UCSD-AML1 (cell line): ENCODE measurements around the gene DUS3L.
A peak's percentile ranks its signal among the peaks of the same experiment; 100 is the strongest.
"Not testable (repeated sequence)": the region's sequence is repeated elsewhere in the genome, so short reads cannot be mapped to it uniquely, and the experiment has no call there.

Experiments
- DNase-seq: peaks from one replicate; lab custom pipeline; 2025; ENCODE audit not compliant: unreplicated experiment; lab: John Stamatoyannopoulos, UW

The DUS3L gene

DNA sequence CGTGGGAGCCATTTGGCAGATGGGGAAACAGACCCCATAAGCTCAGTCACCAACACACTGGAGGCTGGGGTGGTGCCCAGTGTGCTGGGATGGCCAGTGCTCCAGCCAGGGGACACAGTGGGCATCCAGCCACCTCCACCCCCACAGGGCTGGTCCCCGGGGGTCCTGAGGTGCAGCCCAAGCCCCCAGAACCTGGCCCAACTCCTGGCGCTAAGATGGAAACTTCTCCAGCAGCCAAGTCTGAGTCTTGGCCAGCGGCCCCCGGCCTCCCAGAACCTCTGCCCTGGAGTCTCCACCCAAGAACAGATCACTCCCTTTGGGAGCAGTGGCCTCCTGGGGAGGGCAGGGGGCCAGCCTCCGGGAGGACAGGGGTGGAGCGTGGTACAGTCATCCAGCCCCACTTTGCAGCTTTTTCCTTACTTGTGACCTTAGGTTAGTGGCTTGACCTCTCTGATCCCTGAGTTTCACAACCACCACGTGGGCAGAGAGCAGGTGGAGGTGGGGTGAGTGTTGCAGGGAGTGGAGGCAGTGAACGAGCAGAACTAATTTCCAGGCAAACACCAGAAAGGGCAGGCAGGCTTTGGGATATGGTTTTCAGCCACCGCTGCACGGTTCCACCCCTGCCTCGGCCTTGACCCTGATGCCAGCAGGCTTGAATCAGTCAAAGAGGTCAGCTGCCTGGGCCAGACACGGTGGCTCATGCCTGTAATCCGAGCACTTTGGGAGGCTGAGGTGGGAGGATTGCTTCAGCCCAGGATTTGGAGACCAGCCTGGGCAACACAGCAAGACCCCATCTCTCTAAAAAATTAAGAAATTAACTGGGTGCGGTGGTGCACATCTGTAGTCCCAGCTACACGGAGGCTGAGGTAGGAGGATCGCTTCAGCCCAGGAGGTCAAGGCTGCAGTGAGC is 9.7 kb upstream of the DUS3L start:
- DNase-seq: no peak

DNA sequence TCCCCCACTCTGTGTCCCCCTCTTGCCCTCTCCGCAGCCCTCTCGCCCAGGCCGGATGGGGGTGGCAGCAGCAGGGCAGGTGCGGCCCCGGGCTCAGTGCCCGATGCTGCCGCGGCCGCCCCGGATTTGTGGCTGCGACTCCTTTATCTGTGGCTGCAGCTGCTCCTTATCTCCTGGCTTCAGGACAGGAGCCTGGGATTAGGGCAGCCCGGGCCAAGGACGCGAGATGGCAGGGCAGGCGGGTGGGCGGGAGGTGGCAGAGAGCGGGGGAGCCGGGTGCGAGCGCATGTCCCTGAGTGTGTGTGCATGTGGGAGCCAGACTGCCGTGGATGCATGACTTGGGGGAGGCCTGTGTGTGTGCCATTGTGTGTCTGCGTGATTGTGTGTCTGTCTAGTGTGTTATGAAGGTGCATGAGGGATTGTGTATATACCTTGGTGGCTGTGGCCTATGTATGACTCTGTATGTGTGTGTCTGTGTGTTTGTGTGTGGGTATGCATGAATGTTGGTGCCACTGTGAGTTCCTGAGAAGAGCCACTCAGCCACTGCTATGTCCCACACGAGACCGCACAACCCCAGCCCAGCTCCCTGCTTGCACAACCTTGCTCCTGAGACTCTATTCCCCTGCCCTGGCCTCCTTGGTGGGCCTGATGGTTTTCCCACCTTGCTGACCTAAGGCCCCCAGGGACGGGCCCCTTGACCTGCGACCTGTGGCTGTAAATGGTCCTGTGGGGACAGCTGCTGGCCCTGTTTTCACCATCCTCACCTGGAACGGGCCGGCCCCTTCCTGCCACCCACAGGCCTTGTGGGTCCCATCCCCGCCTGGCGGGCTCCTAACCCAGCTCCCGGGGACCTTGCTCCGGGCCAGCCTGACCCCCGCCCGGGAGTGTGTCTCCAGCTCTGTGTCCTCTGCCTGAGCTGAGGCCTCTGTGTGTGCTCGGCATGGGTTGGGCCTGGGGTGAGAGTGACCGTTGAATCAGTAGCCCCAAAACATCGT is 8.6 kb upstream of the DUS3L start:
- peak; percentile 76 for DNase-seq

DNA sequence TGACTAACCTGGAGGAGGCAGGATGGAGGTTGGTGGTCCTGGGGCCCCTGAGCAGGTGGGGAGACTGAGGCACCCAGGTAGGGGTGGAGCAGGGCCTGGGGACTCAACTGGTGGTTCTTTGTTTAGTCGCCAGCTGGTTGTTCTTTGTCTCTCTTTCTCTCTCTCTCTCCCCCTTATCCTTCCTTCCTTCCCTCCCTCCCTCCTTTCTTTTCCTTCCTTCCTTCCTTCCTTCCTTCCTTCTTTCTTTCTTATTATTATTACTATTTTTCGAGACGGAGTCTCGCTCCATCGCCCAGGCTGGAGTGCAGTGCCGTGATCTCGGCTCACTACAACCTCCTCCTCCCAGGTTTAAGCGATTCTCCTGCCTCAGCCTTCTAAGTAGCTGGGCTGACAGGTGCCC is 7.3 kb upstream of the DUS3L start:
- no peak for DNase-seq

DNA sequence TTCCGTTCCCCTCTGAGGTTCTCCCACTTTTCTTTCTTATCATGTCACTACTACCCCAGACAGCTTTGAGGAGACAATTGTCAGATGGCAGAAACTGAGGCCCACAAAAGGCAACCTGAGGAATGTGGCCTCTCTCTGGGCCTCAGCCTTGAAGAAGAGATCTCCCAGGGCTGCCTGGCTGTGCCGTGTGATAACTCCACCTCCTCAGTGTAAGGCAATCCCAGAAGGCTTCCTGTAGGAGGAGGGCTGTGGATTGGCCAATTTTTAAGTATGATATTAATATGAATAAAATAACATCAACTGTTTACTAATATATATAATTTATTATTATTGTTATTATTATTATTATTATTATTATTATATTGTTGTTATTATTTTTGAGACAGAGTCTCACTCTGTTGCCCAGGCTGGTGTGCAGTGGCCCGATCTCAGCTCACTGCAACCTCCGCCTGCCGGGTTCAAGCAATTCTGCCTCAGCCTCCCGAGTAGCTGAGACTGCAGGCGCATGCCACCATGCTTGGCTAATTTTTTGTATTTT is 4.5 kb upstream of the DUS3L start:
- DNase-seq: no peak

DNA sequence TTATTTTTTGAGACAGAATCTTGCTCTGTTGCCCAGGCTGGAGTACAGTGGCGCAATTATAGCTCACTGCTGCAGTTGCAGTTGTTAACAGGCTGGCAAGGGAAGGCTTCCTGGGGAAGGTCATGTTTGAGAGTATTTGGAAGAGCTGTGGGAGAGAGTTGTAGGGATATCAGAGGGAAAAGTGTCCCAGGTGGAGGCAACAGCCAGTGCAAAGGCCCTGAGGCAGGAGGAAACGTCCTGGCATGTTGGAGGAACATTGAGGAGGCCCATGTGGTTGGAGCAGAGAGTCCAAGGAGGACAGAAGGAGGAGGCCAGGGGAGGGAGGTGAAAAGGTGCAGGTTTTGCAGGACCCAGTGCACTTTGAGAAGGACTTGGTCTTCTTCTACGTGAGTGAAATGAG is 2.2 kb upstream of the DUS3L start:
- no peak for DNase-seq

DNA sequence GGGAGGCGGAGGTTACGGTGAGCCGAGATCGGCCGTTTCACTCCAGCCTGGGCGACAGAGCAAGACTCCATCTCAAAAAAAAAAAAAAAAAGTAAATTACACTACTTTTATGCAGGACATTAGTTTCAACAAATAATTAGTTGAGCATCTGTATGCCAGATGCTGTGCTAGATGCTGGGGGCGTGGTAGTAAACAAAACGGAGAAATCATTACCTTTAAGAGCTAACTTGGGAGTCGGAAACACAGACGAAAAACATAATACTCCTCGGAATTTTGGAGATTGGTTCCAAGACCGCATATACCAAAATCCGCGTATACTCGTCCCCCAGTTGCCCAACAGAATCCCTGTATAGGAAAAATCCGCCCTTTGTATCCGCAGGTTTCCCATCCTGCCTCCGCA is 1.3 kb upstream of the DUS3L start:
- DNase-seq: no peak

DNA sequence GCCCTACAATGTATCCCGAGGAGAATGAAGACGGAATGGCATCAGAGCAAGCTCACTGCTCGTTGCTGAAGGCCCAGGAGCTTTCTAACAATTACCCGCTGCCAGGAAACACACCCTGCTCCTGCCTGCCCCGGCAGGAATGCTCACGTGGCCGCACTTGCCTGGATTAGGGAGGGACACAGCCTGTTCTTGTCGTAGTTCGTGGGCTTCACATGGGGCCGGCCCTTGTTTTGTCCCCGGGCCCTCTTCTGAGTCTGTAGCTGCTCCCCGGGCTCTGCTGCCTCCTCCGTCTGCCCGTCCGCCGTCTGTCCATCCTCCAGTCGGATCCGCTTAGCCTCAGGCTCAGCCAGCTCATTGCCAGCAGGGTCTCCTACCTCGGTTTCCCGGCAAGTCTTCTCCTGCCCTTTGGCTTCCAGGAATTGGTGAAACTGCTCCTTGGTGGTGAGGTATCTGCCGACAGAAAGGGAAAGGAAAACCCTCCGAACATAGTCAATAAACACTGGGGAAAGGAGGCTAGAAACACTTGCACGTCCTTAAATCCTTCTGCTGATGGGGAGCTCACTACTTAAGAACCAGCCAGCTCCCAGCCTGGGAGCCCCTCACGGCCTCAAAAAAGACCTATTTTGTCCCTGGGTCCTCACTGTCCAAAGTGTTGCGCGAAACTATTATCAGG is 941 bp downstream of the DUS3L start:
- no peak for DNase-seq

DNA sequence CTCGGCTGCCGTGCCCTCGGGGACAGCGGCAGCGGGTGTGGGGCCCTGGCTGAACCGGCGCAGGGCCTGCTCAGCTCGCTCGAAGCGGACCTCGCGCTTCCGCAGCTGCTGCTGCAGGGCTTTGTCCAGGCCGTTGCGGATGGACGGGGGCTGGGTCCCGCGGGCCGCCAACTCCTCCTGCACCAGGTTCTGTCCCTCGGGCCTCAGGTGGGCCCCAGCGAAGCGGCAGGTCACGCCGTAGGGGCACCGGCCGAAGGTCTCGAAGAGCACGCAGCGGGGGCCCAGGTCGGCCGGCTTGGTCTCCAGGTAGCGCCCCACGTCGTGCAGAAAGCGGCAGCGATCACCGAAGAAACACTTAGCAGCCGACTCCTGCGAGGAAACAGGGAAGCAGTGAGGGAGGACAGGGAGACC is 1.6 kb downstream of the DUS3L start:
- DNase-seq: no peak

DNA sequence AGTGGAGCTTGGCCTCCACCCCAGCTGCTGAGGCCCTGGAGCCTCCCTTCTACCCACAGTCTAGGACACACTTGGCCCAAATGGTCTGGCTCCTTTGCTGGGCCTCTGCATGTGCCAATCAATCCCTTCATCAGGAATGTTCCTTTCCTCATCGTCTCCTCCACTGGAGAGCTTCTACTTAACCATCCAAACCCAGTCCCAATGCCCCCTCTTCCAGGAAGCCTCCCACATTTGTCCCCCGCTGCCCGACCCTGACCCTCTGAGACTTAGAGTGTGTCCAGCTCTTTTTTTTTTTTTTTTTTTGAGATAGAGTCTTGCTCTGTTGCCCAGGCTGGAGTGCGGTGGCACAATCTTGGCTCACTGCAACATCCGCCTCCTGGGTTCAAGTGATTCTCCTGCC is 2.5 kb downstream of the DUS3L start:
- no peak for DNase-seq

DNA sequence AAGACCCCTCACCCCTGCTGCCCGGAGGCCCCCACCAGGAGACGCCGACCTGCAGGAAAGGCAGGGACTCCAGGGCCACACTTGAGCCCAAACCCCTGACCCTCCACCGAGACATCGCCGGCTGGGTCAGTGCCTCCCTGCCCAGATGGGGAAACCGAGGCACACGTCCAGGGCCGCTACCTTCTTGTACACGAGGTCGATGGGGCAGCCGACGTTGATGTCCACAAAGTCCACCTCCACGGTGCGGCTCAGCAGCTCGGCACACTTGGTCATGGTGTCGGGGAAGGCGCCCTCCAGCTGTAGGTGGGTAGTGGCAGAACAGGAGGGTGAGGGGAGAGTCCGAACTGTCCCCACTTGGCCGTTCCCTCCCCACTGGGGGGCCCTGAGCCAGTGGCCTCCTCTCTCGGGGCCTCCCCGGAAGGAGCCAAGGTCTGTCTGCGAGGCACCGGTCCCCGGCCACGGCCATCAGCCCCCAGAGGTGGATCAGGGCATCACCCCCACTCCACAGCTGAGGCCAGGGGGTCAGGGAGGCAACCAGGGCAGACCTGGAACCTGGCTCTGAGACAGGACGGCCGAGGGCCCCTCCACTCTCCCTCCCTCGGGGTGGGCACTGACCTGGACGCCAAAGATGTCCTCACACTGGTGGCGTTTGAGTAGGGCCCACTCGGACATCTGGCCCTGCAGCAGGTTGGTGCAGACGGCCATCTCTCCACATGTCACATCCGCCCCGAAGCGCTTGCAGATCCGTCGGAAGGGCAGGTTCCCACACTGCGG is 3.4 kb downstream of the DUS3L start:
- DNase-seq: no peak

DNA sequence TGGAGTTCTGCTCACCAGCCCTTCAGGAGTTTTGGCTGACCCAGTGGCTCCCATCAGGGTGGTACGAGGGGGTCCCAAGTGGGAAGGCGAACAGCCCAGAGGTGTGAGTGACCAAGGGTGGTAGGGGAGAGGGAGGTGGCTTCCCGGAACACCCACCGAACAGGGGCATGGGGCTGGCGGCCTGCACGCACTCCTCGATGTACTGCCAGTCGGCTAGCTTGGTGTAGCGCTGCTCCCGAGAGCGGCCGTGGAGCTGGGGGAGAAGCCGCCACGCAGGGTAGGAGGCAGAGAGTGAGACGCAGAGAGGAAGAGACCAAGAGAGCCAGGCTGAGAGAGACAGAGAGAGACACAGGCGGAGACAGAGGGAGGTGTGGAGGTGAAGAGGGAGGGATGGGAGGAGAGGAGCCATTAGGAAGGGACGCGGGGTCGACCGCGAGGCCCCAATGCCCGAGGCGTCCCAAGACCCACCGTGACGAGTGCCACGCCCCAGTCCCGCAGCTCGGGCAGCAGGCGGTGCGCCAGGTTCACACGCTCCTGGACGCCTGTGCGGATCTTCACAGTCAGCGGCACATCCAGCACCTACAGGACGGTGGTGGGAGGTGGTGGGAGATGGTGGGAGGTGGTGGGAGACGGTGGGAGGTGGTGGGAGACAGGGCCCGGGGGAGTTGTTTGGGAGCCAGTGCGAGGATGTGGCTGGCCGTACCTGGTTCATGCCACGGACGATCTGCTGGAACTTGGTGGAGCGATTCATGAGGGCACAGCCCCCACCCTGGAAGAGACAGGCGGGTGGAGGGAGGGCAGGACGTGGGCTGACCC is 4.2 kb downstream of the DUS3L start:
- no peak for DNase-seq

DNA sequence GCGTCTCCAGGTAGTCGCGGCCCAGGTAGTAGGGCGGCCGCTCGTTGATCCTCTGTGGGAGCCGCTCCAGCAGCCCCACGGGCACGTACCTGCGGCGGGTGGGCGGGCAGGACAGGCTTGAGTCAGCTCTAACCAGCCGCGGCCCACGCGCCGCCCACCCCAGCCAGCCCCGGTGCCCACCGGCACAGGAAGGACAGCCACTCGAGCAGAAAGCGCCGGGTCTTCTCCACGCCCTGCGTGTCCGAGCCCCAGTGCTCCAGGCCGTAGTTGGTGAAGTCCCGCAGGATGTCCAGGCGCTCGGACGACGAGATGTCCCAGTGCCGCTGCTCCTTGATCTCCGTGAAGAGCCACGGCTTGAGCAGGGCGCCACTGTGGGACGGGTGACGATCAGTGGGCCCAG is 5.5 kb downstream of the DUS3L start:
- DNase-seq: no peak

DNA sequence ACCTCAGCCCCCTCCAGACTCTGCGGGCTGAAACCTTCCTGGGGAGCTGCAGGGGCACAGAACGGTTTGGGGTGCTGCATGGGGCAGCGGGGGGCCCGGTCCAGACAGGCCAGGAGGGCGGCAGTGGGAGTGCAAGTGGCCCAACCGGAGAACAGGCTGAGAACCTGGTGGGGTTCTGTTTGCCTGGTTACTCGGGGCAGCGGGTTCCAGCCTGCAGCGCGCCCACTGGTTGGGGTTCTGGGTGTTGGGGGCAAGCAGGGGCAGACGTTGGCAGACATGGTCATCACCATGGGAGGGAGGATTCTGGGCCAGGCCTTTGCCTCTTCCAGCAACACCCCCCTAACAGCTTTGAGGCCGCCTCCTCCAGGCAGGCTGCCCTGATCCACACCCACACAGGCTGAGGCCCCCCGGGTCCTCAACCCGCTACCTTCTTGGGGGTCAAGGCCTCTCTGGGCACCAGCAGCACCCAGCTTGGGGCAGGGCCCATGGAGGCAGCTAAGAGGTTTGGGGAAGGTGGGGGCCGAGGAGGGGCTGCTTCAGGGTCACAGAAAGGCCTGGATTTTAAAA is 6.3 kb downstream of the DUS3L start, which contains the start of gene PRR22:
Gene PRR22 (minus strand): TSS at position 166 of the 567 bp plus-strand sequence. CDS start 86 bp downstream, at position 80.
- no peak for DNase-seq

DNA sequence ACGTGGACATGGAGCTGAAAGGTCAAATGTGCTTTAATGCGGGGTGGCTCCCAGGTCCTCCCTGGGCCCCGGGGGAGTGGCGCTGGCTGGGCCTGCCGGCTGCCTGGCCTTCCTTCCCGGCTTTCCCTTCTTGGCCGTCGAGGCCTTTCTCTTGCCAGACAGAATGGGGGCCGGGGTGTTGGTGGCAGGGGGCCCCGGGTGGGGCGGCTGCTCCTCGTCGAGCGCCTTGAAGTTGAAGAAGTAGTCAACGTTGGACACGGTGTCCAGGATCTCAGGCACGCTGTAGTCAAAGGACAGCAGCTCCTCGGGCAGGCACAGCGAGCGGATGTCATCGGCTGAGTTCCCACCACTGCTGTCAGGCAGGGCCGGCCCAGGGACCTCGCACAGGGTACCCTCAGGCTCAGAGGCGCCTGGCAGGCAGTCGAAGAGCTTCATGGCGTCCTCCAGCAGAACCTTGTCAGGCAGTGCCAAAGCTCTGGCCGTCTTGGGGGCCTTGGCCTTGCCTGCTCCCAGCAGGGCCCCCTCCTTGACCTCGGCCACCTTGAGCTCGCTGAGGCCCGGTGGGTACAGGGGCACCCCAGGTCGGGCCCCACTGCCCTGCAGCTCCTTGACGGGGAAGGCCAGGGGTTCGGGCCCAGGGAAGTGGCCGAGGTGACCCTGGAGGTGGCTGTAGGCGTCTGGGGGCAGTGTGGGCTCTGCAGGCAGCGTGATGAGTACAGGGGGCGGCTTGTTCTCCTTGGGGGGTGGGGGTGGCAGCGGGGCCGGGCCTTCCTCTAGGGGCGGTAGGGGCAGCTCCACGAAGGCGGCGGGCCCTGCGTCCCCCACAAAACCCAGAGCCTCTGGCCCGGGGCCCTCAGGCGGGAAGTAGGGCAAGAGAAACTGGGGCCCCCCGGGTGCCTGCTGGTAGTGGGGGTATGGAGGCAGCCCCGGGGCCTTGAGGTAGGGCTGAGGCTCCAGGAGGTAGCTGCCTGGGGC is 7.7 kb downstream of the DUS3L start:
- no peak for DNase-seq

DNA sequence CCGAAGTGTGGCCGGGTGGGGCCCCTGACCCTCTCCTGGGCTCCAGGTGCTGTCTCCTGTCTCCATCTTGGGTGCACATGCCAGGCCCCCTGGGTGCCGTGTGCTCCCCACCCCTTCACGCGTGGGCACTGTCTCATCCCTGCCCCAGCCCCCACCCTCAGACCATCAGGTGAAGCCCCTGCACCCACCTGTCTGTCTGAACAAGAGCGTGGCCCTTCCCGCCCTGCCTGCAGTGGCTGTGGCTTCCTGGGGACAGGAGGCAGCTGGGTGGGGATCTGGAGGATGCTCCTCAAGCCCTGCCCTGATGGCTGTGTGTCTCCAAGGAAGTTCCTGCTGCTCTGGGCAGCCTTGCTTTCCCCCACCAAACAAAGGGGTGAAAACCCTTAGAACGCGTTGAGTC is 8.6 kb downstream of the DUS3L start:
- DNase-seq: no peak

DNA sequence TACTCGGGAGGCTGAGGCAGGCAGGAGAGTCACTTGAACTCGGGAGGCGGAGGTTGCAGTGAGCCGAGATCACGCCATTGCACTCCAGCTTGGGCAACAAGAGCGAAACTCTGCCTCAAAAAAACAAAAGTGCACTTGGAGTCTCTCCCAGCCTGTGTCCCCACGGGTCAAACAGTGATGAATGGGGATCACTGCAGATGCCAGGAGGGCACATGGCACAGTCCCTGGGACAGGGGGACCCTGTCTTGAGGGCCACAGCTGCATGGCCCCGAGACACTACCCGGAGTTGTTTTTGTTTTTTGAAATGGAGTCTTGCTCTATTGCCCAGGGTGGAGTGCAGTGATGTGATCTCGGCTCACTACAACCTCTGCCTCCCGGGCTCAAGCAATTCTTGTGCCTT is 10.0 kb downstream of the DUS3L start:
- DNase-seq: not testable (repeated sequence)

DNA sequence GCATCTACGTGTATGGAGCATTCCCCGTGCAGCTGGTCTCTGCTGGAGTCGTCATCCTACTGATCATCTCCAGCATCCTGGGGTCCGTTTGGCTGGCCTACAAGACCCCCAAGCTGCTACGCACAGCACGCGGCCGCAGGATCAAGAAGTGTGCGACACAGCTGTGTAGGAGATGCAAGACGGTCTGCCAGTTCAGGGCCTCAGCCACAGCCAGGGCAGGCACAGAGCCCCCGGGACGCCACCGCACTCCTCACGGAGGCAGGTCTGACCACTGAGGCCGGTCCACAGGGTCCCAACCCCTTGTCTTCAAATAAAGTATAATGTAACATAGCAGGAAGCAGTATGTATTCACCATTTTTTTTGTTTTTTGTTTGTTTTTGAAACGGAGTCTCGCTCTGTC is 12.6 kb downstream of the DUS3L start:
- DNase-seq: no peak
